Gastrocnemius medialis (tissue), 4 donors: Measurements from ENCODE around the gene RASSF1. TPM values are rescaled to one million over a fixed set of nuclear protein-coding genes. Genes with fewer than 3 reads are reported as not detected.
A peak's percentile ranks its signal among the peaks of the same experiment; 100 is the strongest.

ENCODE experiments used
- ATAC-seq, 2 donors: fragments of 150-250 bp; one replicate each; pipeline ENCODE4 v1.9.1; 2016
- DNase-seq, 2 donors: peaks; one replicate each; pipeline ENCODE4 v3.0.0-alpha.2; 2019
- H3K27ac ChIP-seq, 4 donors: fragments of 200-600 bp; sonication (generic); 1 replicate in 1 of 4; 2 replicates in 3 of 4; pipeline ENCODE4 v1.5.1; 2016 to 2018; ENCODE audit warnings: mild to moderate bottlenecking in 2 of 4, moderate library complexity in 1 of 4
- H3K27me3 ChIP-seq, 3 donors: fragments of 200-600 bp; sonication (generic) in 2 of 3; 1 replicate in 1 of 3; 2 replicates in 2 of 3; pipeline versions ENCODE4 v1.5.1 to v1.6.0; 2016 to 2019; ENCODE audit warnings: mild to moderate bottlenecking in 1 of 3, moderate library complexity in 1 of 3
- H3K36me3 ChIP-seq, 2 donors: fragments of 200-600 bp; sonication (generic) in 1 of 2; one replicate each; pipeline ENCODE4 v1.5.1; 2017 to 2018
- H3K4me1 ChIP-seq, 2 donors: fragments of 200-600 bp; sonication (generic) in 1 of 2; one replicate each; pipeline ENCODE4 v1.5.1; 2016 to 2017; ENCODE audit warnings: mild to moderate bottlenecking in 2 of 2
- H3K4me3 ChIP-seq, 4 donors: fragments of 200-600 bp; sonication (generic) in 3 of 4; 1 replicate in 1 of 4; 2 replicates in 3 of 4; pipeline ENCODE4 v1.5.1; 2016 to 2019; ENCODE audit warnings: mild to moderate bottlenecking in 2 of 4
- H3K9me3 ChIP-seq, 3 donors: fragments of 200-600 bp; sonication (generic) in 2 of 3; 1 replicate in 1 of 3; 2 replicates in 2 of 3; pipeline ENCODE4 v1.5.1; 2016 to 2019
- POLR2A ChIP-seq, 2 donors: fragments of 450-650 bp; IDR thresholded peaks; one replicate each; pipeline ENCODE4 v1.6.1; 2017; ENCODE audit warnings: antibody characterized with exemption in 2 of 2, mild to moderate bottlenecking in 2 of 2, moderate library complexity in 2 of 2
- in situ Hi-C, 4 donors: fragments of 200-750 bp; cut with MboI; loops; one replicate each; pipeline versions ENCODE4 v1.15.0 to v1.8.0; 2017; ENCODE audit warnings: low sequenced_read_pairs in 4 of 4
- intact Hi-C: fragments of 100-400 bp; cut with DNase I; formaldehyde crosslinking; loops from one replicate; pipeline ENCODE4 v1.15.1; 2023; ENCODE audit warnings: low total_unique reads
- total RNA-seq, 4 donors: library from RNA; depleted of rRNA; stranded (reverse); fragments of >200 nt; gene quantifications; one replicate each; pipeline versions ENCODE4 v1.1.0 to v1.2.3, GENCODE V29; 2016
- TF ChIP-seq, protein P1 (sequence below), 5 experiments: fragments of 450-650 bp in 3 of 5; fragments of 200-600 bp in 2 of 5; sonication (generic) in 2 of 5; IDR thresholded peaks in 4 of 5; conservative IDR thresholded peaks in 1 of 5; 1 replicate in 4 of 5; 2 replicates in 1 of 5; pipeline ENCODE4 v1.5.1; 2016 to 2019; ENCODE audit warnings: antibody characterized with exemption in 5 of 5, mild to moderate bottlenecking in 3 of 5, moderate library complexity in 3 of 5

The RASSF1 gene
- total RNA-seq, 4 donors from 2014 or later = 13.3 to 22.5 (median 18.0) TPM

- H3K4me3 ChIP-seq = peak overlapping the region in 3 of 4 donors; percentile 10 to 83 (median 75)
- peak overlapping the region; percentile 89 to 98 (median 97) for H3K27ac ChIP-seq
- no peak for ATAC-seq
- H3K27me3 ChIP-seq = no peaks in the 10 kb centered on the region
- DNase-seq = no peak
- no peaks in the 10 kb centered on the region for H3K9me3 ChIP-seq
- in situ Hi-C loops (no loop called here), intact Hi-C loops (no loop called here)
- TF ChIP-seq, protein P1, sequence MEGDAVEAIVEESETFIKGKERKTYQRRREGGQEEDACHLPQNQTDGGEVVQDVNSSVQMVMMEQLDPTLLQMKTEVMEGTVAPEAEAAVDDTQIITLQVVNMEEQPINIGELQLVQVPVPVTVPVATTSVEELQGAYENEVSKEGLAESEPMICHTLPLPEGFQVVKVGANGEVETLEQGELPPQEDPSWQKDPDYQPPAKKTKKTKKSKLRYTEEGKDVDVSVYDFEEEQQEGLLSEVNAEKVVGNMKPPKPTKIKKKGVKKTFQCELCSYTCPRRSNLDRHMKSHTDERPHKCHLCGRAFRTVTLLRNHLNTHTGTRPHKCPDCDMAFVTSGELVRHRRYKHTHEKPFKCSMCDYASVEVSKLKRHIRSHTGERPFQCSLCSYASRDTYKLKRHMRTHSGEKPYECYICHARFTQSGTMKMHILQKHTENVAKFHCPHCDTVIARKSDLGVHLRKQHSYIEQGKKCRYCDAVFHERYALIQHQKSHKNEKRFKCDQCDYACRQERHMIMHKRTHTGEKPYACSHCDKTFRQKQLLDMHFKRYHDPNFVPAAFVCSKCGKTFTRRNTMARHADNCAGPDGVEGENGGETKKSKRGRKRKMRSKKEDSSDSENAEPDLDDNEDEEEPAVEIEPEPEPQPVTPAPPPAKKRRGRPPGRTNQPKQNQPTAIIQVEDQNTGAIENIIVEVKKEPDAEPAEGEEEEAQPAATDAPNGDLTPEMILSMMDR (IDR thresholded peaks at IDR 0.05 in 4 of 5, conservative IDR thresholded peaks at IDR 0.05 in 1 of 5) = no peak
- no peak for TF ChIP-seq POLR2A (IDR thresholded peaks at IDR 0.05)
- H3K4me1 ChIP-seq = peaks cover 38 to 47% of the 10 kb centered on the region in 2 donors
- H3K36me3 ChIP-seq = peaks cover 0 to 28% of the 10 kb centered on the region in 2 donors
These were observed 6.1 kb downstream of the RASSF1 start for GRCh38 chr3:50334339-50335075.

DNA sequence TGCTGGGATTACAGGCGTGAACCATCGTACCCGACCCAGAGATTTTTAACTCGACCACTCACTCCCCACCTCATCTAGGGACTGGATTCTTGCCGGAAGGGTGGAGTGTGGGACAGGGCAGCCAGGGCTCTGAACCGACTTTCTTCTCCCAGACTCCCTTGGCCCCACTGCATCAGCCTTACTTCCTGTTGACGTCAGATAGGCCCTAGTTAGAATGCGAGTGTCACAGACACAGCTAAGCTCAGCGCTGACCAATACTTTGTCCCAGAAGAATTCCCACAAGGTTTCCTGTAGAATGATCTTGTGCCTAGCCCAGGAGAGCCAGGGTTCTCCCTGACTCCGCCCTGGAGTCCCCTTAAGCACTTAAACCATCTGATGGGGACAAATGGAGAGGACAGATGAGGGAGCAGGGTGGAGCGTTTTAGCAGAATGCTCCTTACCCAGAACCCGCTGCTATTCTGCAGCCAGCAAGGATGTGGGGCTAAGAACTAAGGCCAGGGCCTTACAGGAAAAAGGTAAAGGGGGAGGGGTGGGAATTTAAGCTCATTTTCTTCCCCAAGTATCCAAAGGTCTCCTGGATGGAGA is 6.8 kb downstream of the RASSF1 start:
- no peaks in the 10 kb centered on the region for H3K9me3 ChIP-seq
- no peaks in the 10 kb centered on the region for H3K27me3 ChIP-seq
- H3K27ac ChIP-seq = peak overlapping the region; percentile 89 to 98 (median 97)
- H3K36me3 ChIP-seq = peaks cover 0 to 33% of the 10 kb centered on the region in 2 donors
- ATAC-seq (peak; percentile 4 to 19), DNase-seq (peak; percentile 50 to 60)
- TF ChIP-seq, protein P1 (IDR thresholded peaks at IDR 0.05 in 4 of 5, conservative IDR thresholded peaks at IDR 0.05 in 1 of 5) = no peak
- TF ChIP-seq POLR2A (IDR thresholded peaks at IDR 0.05) = peak; percentile 36 to 70
- peaks cover 36 to 45% of the 10 kb centered on the region in 2 donors for H3K4me1 ChIP-seq
- in situ Hi-C loops (no loop called here), intact Hi-C loops (no loop called here)
- peak overlapping the region in 3 of 4 donors; percentile 16 to 75 (median 18) for H3K4me3 ChIP-seq

DNA sequence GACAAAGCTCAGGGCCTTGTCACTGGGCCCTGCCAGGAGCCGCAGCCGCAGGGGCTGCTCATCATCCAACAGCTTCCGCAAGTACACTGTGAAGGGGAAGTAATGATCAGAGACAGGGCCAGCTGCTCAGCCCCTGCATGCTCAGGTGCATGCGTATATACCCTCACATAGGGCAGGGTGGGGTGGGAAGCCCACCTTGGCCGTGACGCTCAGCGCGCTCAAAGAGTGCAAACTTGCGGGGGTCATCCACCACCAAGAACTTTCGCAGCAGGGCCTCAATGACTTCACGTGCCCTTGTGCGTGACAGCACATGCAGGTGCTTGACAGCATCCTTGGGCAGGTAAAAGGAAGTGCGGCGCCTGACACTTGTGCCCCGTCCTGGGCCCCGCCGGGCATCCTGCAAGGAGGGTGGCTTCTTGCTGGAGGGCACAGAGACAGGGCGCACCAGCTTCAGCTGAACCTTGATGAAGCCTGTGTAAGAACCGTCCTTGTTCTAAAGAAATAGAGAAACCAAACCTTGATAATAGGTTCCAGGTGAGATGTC is 9.2 kb downstream of the RASSF1 start:
- no peak for DNase-seq
- Histone ChIP-seq H3K4me1 (peaks cover 49 to 53% of the 10 kb centered on the region in 2 donors), H3K36me3 (peaks cover 0 to 36% of the 10 kb centered on the region in 2 donors), H3K27ac (peak overlapping the region; percentile 89 to 98 (median 97)), H3K4me3 (no peak overlapping the region), H3K27me3 (no peaks in the 10 kb centered on the region), H3K9me3 (no peaks in the 10 kb centered on the region)
- TF ChIP-seq POLR2A (IDR thresholded peaks at IDR 0.05) = no peak
- TF ChIP-seq, protein P1 (IDR thresholded peaks at IDR 0.05 in 4 of 5, conservative IDR thresholded peaks at IDR 0.05 in 1 of 5) = no peak
- intact Hi-C loops = no loop called here
- in situ Hi-C loops = no loop called here
- ATAC-seq = no peak

GRCh38 chr3:50330330-50330729 is 10.3 kb downstream of the RASSF1 start:
- in situ Hi-C loops = no loop called here
- no peak for DNase-seq
- TF ChIP-seq POLR2A (IDR thresholded peaks at IDR 0.05) = no peak
- TF ChIP-seq, protein P1 (IDR thresholded peaks at IDR 0.05 in 4 of 5, conservative IDR thresholded peaks at IDR 0.05 in 1 of 5) = no peak
- intact Hi-C loops = no loop called here
- Histone ChIP-seq H3K27me3 (no peaks in the 10 kb centered on the region), H3K36me3 (peaks cover 0 to 47% of the 10 kb centered on the region in 2 donors), H3K27ac (peak overlapping the region in 2 of 4 donors; percentile 93 to 97), H3K9me3 (no peaks in the 10 kb centered on the region), H3K4me3 (no peak overlapping the region), H3K4me1 (peaks cover 38 to 42% of the 10 kb centered on the region in 2 donors)
- ATAC-seq = no peak
